Measurements from ENCODE around the gene SERP1.
"Not testable (repeated sequence)": the region's sequence is repeated elsewhere in the genome, so short reads cannot be mapped to it uniquely, and the experiment has no call there.

The SERP1 gene

GRCh38 chr3:150538324-150539208, 7.7 kb downstream of the SERP1 start:
- DNase-seq: no peak

DNA sequence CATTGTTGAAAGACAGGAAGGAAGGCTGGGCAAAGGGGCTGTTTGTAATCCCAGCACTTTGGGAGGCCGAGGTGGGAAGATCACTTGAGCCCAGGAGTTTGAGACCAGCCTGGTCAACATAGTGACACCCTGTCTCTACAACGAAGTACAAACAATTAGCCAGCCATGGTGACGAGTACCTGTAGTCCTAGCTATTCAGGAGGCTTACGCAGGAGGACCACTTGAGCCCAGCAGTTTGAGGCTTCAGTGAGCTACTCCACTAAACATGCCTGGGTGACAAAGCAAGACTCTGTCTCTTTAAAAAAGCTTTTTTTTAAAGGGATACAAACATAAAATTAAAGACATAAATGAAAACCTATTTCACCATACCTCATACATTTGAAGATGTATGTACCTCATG, 11.1 kb downstream of the SERP1 start:
- DNase-seq: no peak

DNA sequence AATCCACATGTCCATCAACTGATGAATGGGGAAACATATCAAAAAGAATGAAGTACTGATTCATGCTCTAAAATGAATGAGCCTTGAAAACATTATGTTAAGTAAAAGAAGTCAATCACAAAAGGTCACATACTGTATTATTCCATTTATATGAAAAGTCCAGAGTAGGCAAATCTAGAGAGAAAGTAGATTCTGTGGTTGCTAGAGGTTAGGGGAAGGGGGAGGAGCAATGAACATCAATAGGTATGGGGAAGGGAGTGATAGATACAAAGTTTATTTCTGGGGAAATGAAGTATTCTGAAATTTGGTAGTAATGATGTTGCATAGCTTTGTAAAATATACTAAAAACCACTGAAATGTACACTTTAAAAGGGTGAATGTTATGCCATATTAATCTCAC, 14.5 kb downstream of the SERP1 start:
- DNase-seq: no peak

- DNase-seq: no peak
Observed at GRCh38 chr3:150528354-150528797, 17.9 kb downstream of the SERP1 start.

DNA sequence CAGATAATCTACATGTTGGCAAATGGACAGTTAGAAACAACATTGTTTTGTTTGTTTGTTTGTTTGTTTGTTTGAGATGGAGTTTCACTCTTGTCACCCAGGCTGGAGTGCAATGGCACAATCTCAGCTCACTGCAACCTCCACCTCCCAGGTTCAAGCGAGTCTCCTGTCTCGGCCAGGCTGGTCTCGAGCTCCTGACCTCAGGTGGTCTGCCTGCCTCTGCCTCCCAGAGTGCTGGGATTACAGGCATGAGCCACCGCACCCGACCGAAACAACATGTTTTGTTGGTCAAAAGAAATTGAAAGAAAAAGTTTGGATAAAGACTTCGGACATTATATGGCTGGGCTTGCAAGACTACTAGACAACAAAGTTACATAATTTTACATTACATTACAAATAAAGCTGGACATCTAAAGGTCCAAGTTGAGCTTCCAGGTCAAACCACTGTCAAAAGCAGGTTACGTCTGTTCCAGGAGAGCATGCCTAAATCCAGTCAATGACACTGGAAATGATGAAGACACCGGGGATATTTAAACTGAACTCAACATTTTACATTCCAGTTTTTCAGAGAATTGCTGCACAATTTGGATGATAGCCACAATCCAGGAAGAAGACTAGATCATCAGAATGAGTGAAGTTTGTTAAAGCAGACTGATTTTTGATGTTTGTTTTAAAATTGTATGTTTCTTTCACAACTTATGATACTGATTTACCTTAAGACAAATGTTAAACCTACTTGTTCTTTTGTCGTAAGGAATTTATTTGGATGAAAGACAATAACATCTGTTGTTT, 18.6 kb downstream of the SERP1 start:
- no peak for DNase-seq

DNA sequence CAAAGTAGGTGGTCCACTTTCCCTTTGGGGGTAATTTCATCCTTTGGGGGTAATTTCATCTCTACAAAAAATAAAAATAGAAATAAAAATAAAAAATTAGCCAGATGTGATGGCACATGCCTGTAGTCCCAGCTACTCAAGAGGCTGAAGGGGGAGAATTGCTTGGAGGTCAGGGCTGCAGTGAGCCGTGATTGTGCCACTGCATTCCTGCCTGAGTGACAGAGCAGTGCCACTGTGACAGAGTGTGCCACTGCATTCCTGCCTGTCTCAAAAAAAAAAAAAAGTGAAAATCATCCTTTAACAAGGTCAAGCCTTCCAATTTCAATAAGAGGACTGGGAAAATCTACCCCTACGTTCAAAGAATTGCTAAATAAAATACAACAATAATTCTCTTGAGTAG, 22.8 kb downstream of the SERP1 start:
- DNase-seq: no peak

- no peak for DNase-seq
Observed at GRCh38 chr3:150521463-150521862, 24.8 kb downstream of the SERP1 start.

GRCh38 chr3:150520408-150520807, 25.9 kb downstream of the SERP1 start:
- DNase-seq: no peak

DNA sequence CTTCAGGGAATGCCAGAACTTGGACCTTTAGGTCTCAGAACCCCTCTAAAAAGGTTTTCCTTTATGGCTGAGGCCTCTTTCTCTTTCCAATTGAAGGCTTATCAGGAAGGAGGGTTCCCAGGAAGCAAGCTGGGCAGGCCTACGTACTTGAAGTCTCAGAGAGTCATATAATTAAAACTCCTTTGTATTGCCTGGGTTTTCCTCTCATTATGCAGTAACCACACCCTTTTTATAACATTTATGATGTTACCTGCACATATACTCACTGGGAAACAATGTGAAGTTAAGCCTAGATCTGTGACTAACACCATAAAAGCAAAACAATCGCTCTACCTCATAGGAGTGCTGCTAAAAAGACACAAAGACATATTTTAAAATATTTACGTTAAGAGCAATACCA, 27.3 kb downstream of the SERP1 start:
- no peak for DNase-seq

DNA sequence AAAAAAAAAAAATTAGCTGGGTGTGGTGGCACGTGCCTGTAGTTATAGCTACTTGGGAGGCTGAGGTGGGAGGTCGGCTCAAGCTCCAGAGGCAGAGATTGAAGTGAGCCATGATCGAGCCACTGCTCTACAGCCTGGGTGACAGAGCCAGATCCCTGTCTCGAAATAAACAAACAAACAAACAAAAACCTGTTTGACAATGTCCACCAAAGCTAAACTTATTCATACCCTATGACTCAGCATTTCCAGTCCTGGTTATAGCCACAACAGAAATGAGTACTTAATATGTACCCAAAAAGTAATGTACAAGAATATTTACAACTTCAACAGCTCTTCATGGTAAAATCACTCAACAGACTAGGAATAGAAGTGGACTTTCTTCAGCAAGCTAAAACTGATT, 31.1 kb downstream of the SERP1 start:
- no peak for DNase-seq

DNA sequence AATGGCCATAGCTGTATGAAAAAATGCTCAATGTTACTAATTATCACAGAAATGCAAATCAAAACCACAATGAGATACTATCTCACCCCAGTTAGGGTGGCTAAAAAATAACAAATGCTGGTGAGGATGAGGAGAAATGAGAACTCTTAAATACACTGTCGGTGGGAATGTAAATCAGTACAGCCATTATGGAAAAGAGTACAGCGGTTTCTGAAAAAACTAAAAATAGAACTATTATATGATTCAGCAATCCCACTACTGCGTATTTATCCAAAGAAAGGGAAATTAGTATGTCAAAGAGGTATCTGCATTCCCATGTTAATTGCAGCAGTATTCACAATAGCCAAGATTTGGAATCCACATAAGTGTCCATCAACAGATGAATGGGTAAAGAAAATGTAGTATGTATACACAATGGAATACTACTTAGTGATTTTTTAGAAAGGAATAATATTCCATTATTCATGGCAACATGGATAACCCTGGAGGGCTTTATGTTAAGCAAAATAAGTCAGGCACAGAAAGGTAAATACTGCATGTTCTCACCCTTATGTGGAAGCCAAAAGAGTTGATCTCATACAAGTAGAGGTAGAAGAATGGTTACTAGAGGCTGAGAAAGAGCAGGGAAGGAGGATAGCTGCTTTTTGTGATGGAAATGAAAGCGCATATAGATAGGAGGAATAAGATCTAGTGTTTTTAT, 35.0 kb downstream of the SERP1 start:
- no peak for DNase-seq

GRCh38 chr3:150509780-150510179, 36.5 kb downstream of the SERP1 start:
- no peak for DNase-seq

DNA sequence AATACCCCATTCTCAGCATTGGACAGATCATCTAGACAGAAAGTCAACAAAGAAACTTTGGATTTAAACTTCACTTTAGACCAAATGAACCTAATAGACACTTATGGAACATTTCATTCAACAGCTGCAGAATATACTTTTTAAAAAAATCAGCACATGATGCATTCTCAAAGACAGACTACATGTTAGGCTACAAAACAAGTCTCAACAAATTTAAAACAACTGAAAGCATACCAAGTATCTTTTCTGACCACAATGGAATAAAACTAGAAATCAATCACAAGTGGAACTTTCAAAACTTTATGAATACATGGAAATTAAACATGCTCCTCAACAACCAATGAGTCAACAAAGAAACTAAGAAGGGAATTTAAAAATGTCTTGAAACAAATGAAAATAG, 37.9 kb downstream of the SERP1 start:
- DNase-seq: no peak

GRCh38 chr3:150504483-150504882, 41.8 kb downstream of the SERP1 start:
- DNase-seq: no peak

- no peak for DNase-seq
Observed at GRCh38 chr3:150503402-150504099, 42.7 kb downstream of the SERP1 start.

GRCh38 chr3:150500960-150501359, 45.3 kb downstream of the SERP1 start:
- DNase-seq: not testable (repeated sequence)

GRCh38 chr3:150497956-150498355, 48.3 kb downstream of the SERP1 start:
- DNase-seq: no peak

DNA sequence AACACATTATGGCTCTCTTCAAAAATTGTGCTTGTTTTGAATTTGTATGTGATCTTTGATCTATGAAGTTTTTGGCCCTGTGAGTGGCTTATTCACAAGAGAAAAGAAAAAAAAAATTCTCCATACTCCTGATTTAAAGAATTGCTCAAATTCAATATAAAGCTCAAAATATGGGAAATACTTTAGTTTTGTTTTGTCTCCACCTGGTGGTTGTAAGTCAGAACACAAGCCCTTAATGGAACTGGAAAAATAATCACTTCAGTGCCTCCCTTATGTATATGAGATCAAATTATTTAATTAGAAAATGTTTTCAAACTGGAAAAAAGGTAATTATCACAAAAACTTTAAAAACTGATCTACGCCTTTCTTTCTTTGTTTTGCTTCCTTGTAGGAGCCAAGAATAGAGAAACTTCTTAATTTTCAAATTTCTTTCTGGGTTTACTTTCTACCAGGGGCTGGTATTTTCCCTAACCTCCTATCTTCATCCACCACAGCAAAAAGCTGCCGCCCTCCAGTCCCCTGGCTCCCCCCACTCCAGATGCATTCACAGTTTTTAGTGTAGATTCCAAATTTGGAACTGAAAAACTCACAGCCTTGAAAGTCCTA, 50.6 kb downstream of the SERP1 start:
- DNase-seq: no peak

DNA sequence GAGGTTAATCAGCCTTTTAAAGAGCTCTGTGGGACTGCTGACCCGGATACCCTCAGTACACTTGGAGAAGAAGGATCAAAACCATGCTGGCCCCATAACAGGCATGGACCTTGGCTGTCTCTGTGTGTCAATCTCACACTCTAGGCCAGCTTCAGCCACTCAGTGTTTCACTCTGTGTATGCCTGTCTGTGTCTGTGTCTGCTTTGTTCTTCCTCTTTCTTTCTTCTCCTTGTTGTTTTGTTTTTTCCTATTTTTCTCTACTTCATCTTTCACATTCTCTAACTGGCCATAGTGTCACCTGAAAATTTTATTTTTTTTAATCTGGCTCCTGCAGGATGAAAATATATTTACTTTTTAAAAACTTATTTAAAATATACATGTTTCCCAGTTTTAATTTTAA, 51.1 kb downstream of the SERP1 start:
- DNase-seq: no peak

DNA sequence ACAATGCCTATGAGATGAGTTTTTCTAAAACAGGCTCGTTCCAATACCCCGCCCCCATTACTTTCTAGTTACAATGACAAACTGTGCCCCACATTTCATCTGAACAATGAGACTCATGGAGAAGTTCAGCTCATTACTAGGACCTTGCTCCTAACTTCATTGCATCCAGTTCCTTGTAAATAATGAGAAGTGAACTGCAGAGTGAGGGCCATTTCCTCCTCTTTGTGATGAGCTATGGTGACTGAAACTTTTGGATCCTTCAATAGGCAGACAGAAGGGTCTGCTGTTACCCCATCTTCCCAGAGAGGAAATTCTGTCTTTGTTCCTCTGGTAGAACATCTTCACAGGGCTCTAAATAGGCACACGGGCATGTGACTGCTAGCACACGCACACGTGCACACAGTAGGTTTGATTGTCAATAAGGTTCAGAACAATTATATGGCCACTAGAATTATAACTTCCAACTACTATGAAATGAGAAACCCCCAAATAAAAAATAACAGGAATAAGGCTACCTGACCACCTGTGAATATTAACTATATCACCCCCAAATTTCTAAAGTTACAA, 51.8 kb downstream of the SERP1 start:
- DNase-seq: no peak

Data from activated T-cell treated with anti-CD3 and anti-CD28 coated beads, Interleukin-2, amount 50 U/mL, for 48 hours (primary cell).